ENCODE results near the gene EPB41L3. TPM values are rescaled to one million over a fixed set of nuclear protein-coding genes. Genes with fewer than 3 reads are reported as not detected.
A peak's percentile ranks its signal among the peaks of the same experiment; 100 is the strongest.

EPB41L3 gene
- total RNA-seq, 4 donors from 2014 or later, result 32.0 to 60.6 (median 41.8) TPM

DNA sequence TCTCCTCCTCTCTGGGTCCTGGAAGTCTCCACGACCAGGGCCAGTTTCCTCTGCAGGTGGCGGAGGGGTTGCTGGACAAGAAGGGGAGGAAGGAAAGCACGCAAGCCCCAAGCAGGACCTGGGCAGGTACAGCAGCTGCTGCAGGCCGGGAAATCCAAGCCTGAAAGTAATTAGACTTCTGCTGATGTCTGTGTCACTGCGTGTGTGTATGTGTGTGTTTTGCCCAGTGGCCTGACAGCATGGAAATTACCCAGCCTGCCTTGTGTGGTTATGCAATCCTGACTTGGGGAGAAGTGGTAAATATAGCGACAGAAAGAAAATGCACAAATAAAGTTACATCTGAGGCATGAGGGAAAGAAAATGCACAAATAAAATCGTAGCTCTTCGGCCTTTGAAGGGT lies 126.5 kb downstream of the EPB41L3 start:
- Histone ChIP-seq H3K27me3 (no peaks in the 10 kb centered on the region), H3K27ac (replicated peaks in 1 of 4) (no peak overlapping the region), H3K4me1 (peaks cover 0 to 3% (median 0%) of the 10 kb centered on the region in 4 donors), H3K9me3 (no peaks in the 10 kb centered on the region), H3K4me3 (no peak overlapping the region), H3K36me3 (peaks cover 0 to 5% (median 0%) of the 10 kb centered on the region in 4 donors)
- TF ChIP-seq POLR2AphosphoS5 (IDR thresholded peaks at IDR 0.05), result peak in 1 of 2 donors; percentile 17
- TF ChIP-seq, protein P1, sequence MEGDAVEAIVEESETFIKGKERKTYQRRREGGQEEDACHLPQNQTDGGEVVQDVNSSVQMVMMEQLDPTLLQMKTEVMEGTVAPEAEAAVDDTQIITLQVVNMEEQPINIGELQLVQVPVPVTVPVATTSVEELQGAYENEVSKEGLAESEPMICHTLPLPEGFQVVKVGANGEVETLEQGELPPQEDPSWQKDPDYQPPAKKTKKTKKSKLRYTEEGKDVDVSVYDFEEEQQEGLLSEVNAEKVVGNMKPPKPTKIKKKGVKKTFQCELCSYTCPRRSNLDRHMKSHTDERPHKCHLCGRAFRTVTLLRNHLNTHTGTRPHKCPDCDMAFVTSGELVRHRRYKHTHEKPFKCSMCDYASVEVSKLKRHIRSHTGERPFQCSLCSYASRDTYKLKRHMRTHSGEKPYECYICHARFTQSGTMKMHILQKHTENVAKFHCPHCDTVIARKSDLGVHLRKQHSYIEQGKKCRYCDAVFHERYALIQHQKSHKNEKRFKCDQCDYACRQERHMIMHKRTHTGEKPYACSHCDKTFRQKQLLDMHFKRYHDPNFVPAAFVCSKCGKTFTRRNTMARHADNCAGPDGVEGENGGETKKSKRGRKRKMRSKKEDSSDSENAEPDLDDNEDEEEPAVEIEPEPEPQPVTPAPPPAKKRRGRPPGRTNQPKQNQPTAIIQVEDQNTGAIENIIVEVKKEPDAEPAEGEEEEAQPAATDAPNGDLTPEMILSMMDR (IDR thresholded peaks at IDR 0.05), result no peak
- WGBS, result 65% methylated on average over 8 of the region's 8 CpGs
- intact Hi-C loops (cut with DNase I), result no loop called here
- no peak for DNase-seq (ENCODE audit: extremely low spot score)

DNA sequence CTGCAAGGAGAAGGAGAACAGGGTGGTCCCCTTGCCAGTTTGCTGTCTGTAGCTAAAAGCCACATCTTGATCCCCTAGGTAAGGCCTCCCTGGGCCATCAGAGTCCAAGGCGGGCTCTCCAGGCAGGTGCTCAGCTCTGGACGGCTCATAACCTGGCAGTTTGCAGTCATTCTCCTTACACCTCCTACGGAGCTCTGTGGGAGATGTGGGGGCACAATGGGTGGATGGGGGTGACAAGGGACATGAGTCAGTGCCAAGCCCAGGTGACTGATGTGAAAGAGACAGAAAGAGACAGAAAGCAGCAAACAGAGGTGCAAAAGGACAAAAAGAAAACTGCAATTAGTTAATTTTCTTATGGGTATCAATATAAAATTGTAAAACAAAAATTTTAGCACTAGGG lies 127.7 kb downstream of the EPB41L3 start:
- Histone ChIP-seq H3K27me3 (no peaks in the 10 kb centered on the region), H3K4me3 (no peak overlapping the region), H3K9me3 (no peaks in the 10 kb centered on the region), H3K36me3 (peaks cover 0 to 5% (median 0%) of the 10 kb centered on the region in 4 donors), H3K4me1 (peaks cover 0 to 3% (median 0%) of the 10 kb centered on the region in 4 donors), H3K27ac (replicated peaks in 1 of 4) (no peak overlapping the region)
- no peak for DNase-seq (ENCODE audit: extremely low spot score)
- TF ChIP-seq POLR2A (IDR thresholded peaks at IDR 0.05; ENCODE audit: low read depth) (no peak), POLR2AphosphoS5 (IDR thresholded peaks at IDR 0.05) (no peak), EP300 (IDR thresholded peaks at IDR 0.05) (no peak)
- TF ChIP-seq, protein P1 (IDR thresholded peaks at IDR 0.05), result no peak
- intact Hi-C loops (cut with DNase I), result no loop called here
- 93% methylated on average over 3 of the region's 3 CpGs for WGBS

DNA sequence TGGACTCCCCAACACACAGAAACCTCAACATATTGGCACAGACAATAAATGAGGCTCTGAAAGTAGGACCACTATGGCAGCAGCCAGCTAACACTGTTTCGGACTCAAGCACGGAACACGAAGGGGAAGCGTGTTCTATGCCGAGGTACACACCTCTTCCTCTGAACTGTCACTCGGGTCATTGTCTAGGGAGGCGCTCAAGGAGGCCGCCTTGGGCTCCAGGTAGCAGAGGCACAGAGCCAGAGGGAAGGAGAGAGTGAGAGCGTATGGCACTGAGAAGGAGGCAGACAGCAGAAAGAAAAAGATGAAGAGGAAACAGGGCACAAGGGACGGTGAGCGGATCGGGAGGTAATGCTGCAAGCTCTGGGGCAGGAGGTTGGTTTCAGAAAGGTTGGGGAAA lies 128.1 kb downstream of the EPB41L3 start:
- Histone ChIP-seq H3K27me3 (no peaks in the 10 kb centered on the region), H3K9me3 (no peaks in the 10 kb centered on the region), H3K4me1 (peaks cover 0 to 3% (median 0%) of the 10 kb centered on the region in 4 donors), H3K27ac (replicated peaks in 1 of 4) (no peak overlapping the region), H3K4me3 (no peak overlapping the region), H3K36me3 (peaks cover 0 to 5% (median 0%) of the 10 kb centered on the region in 4 donors)
- intact Hi-C loops (cut with DNase I), result no loop called here
- TF ChIP-seq, protein P1 (IDR thresholded peaks at IDR 0.05), result no peak
- no peak for TF ChIP-seq EP300 (IDR thresholded peaks at IDR 0.05)
- no peak for TF ChIP-seq POLR2AphosphoS5 (IDR thresholded peaks at IDR 0.05)
- no peak for TF ChIP-seq POLR2A (IDR thresholded peaks at IDR 0.05; ENCODE audit: low read depth)
- no peak for DNase-seq (ENCODE audit: extremely low spot score)
- WGBS, result 95% methylated on average over 12 of the region's 12 CpGs

DNA sequence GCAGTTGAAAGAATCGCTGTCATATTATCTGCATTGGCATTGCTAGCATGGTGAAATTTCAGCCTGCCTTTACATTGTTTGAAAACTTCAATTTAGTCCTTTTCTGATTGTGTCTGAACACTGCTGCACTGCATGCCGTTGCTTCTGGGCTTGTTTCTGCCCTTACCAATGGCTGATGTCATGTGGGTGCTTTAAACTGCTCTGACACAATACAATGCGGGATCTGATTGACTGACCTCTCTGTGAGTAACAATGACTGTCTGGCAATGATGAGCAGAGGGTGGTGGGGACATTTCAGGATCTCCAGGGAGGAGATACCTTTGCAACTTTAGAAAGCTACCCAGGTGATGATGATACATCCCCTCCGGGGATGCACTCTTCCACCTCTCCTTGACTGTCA lies 128.8 kb downstream of the EPB41L3 start:
- intact Hi-C loops (cut with DNase I), result no loop called here
- H3K4me1 ChIP-seq, result peaks cover 0 to 3% (median 0%) of the 10 kb centered on the region in 4 donors
- peaks cover 0 to 5% (median 0%) of the 10 kb centered on the region in 4 donors for H3K36me3 ChIP-seq
- no peak overlapping the region for H3K4me3 ChIP-seq
- DNase-seq (ENCODE audit: extremely low spot score), result no peak
- H3K9me3 ChIP-seq, result no peaks in the 10 kb centered on the region
- no peak for TF ChIP-seq POLR2A (IDR thresholded peaks at IDR 0.05; ENCODE audit: low read depth)
- TF ChIP-seq, protein P1 (IDR thresholded peaks at IDR 0.05), result no peak
- TF ChIP-seq EP300 (IDR thresholded peaks at IDR 0.05), result no peak
- no peak for TF ChIP-seq POLR2AphosphoS5 (IDR thresholded peaks at IDR 0.05)
- H3K27ac ChIP-seq (replicated peaks in 1 of 4), result no peak overlapping the region
- no peaks in the 10 kb centered on the region for H3K27me3 ChIP-seq
- WGBS, result 91% methylated on average over 4 of the region's 4 CpGs

DNA sequence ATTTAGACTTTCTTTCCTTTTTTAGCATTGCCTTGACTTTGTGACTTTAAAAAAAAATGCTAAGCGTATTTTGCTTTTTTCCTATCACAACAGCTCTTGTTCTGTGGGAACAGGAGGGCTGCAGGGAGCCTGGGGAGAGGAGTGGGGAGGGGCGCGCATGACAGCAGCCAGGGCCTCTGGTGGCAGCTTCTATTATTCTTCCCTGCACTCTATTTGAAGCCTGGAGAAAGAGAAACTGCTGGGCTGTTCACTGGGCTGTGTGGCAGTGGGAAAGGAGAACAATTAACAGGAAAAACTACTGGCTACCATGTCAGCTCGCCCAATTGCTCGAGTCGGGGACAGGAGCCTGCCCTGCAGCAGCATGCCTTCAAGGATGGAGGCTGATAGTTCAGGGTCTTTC lies 129.3 kb downstream of the EPB41L3 start:
- Histone ChIP-seq H3K27me3 (no peaks in the 10 kb centered on the region), H3K27ac (replicated peaks in 1 of 4) (no peak overlapping the region), H3K36me3 (peaks cover 0 to 5% (median 0%) of the 10 kb centered on the region in 4 donors), H3K4me3 (no peak overlapping the region), H3K4me1 (peaks cover 0 to 3% (median 0%) of the 10 kb centered on the region in 4 donors), H3K9me3 (no peaks in the 10 kb centered on the region)
- DNase-seq (ENCODE audit: extremely low spot score), result no peak
- 55% methylated on average over 6 of the region's 6 CpGs for WGBS
- TF ChIP-seq POLR2A (IDR thresholded peaks at IDR 0.05; ENCODE audit: low read depth) (no peak), EP300 (IDR thresholded peaks at IDR 0.05) (no peak), POLR2AphosphoS5 (IDR thresholded peaks at IDR 0.05) (no peak)
- TF ChIP-seq, protein P1 (IDR thresholded peaks at IDR 0.05), result no peak
- intact Hi-C loops (cut with DNase I), result no loop called here

Data from esophagus muscularis mucosa (tissue), 4 donors.